ENCODE measurements around the gene FTCD. TPM values are rescaled to one million over a fixed set of nuclear protein-coding genes. Genes with fewer than 3 reads are reported as not detected.

The FTCD gene
- total and polyA plus RNA-seq, 10 of the 15 experiments (the other 5 are each of a cell fraction or from before 2014, with no cell fraction given): 0.27 to 0.28 TPM; not detected in 8

GRCh38 chr21:46120301-46121285 is 34.8 kb downstream of the FTCD start:
- Histone ChIP-seq H2AFZ (ENCODE audit: control insufficient read depth, low read depth, low read length) (no peak overlapping the region), H3K4me3 (no peak overlapping the region), H3K36me3 (ENCODE audit: control insufficient read depth in 2 of 2, insufficient read depth in 2 of 2, low read length in 1 of 2) (no peaks in the 10 kb centered on the region), H4K20me1 (ENCODE audit: control insufficient read depth, insufficient read depth) (no peaks in the 10 kb centered on the region), H3K9ac (ENCODE audit: control insufficient read depth, insufficient read depth, low read length) (no peak overlapping the region), H3K27ac (ENCODE audit: control insufficient read depth, insufficient read depth) (no peak overlapping the region), H3K27me3 (replicated peaks in 1 of 2; ENCODE audit: control insufficient read depth in 2 of 2, insufficient read depth in 2 of 2, low read length in 1 of 2) (no peaks in the 10 kb centered on the region), H3K79me2 (ENCODE audit: control insufficient read depth, insufficient read depth, low read length) (no peaks in the 10 kb centered on the region), H3K4me1 (ENCODE audit: control insufficient read depth, insufficient read depth, low read length) (no peaks in the 10 kb centered on the region), H3K4me2 (ENCODE audit: control insufficient read depth, insufficient read depth) (no peak overlapping the region), H3K9me3 (replicated peaks; ENCODE audit: control insufficient read depth, insufficient read depth, low read length) (no peaks in the 10 kb centered on the region)
- intact Hi-C loops (cut with micrococcal nuclease; ENCODE audit: unreplicated experiment) (no loop called here), in situ Hi-C loops (cut with MboI) (no loop called here)
- 28% methylated on average over 22 of the region's 26 CpGs for WGBS (ENCODE audit: insufficient coverage, insufficient replicate concordance, low lambda C conversion rate, missing lambda C conversion rate)
- no TSS peak for BruUV-seq (replicated peaks)
- CTCF ChIA-PET: no interaction called here
- POLR2A ChIA-PET: interaction anchor here (0.5 kb wide), 1 partner anchor 147 kb away, joined by 3 read pairs; no protein-coding TSS in a partner anchor
- TF ChIP-seq JUNB (IDR thresholded peaks at IDR 0.05): no peak
- no peak for TF ChIP-seq SMC3 (IDR thresholded peaks at IDR 0.05; ENCODE audit: borderline replicate concordance, low read length)
- TF ChIP-seq ZNF622 (IDR thresholded peaks at IDR 0.05): no peak
- no peak for TF ChIP-seq E2F8 (IDR thresholded peaks at IDR 0.05; ENCODE audit: low read depth, partially characterized antibody)
- TF ChIP-seq ZNF207 (IDR thresholded peaks at IDR 0.05; ENCODE audit: borderline replicate concordance): no peak
- TF ChIP-seq PRDM15 (CRISPR knock-in tag; IDR thresholded peaks at IDR 0.05): no peak
- no peak for ATAC-seq
- FAIRE-seq: no peak
- RAD21 ChIA-PET (ENCODE audit: unreplicated experiment): no interaction called here
- SMC1A ChIA-PET (ENCODE audit: uncharacterized antibody, unreplicated experiment): no interaction called here
- DNase-seq (ENCODE audit: low read depth, low spot score): no peak

Measured in GM12878 (cell line).